GM19328 (cell line): ENCODE measurements around the gene COL28A1.

Experiments used
- ATAC-seq: cut with Tn5 transposase; IDR thresholded peaks from one replicate; pipeline ENCODE4 v1.9.1; 2021; ENCODE audit warnings: mild to moderate bottlenecking, moderate library complexity; ENCODE audit not compliant: unreplicated experiment

The COL28A1 gene

GRCh38 chr7:7535691-7536090 lies at the start of gene COL28A1:
TSS of gene COL28A1 (minus strand) at chr7:7535873. CDS start at chr7:7532875, 2,998 bp downstream.
- ATAC-seq: no peak

- ATAC-seq: no peak
Measured at GRCh38 chr7:7584653-7585052, 49.0 kb upstream of the COL28A1 start.

- ATAC-seq: no peak
Measured at GRCh38 chr7:7583731-7584130, 48.1 kb upstream of the COL28A1 start.

GRCh38 chr7:7582596-7582995 lies 46.9 kb upstream of the COL28A1 start:
- no peak for ATAC-seq

- ATAC-seq: no peak
Measured at GRCh38 chr7:7581531-7582179, 46.0 kb upstream of the COL28A1 start.

- ATAC-seq: no peak
Measured at GRCh38 chr7:7579638-7580037, 44.0 kb upstream of the COL28A1 start.

- ATAC-seq: peak; percentile 54
Measured at GRCh38 chr7:7577888-7578287, 42.2 kb upstream of the COL28A1 start.

- no peak for ATAC-seq
Measured at GRCh38 chr7:7576344-7576743, 40.7 kb upstream of the COL28A1 start.

- ATAC-seq: no peak
Measured at GRCh38 chr7:7573701-7574100, 38.0 kb upstream of the COL28A1 start.

- ATAC-seq: no peak
Measured at GRCh38 chr7:7570584-7570983, 34.9 kb upstream of the COL28A1 start.

- ATAC-seq: no peak
Measured at GRCh38 chr7:7569615-7570014, 33.9 kb upstream of the COL28A1 start.

- ATAC-seq: peak; percentile 32
Measured at GRCh38 chr7:7569081-7569527, 33.4 kb upstream of the COL28A1 start.

- ATAC-seq: no peak
Measured at GRCh38 chr7:7568553-7568952, 32.9 kb upstream of the COL28A1 start.

- ATAC-seq: no peak
Measured at GRCh38 chr7:7567898-7568531, 32.3 kb upstream of the COL28A1 start.

- ATAC-seq: peak; percentile 75
Measured at GRCh38 chr7:7566651-7567611, 31.3 kb upstream of the COL28A1 start, which contains the start of gene MIOS. TSS of gene MIOS (plus strand) at chr7:7566884. CDS start at chr7:7572476, 5,592 bp downstream.

GRCh38 chr7:7565746-7566650 lies 30.3 kb upstream of the COL28A1 start:
- peak; percentile 15 for ATAC-seq

GRCh38 chr7:7565018-7565680 lies 29.5 kb upstream of the COL28A1 start:
- ATAC-seq: no peak

- no peak for ATAC-seq
Measured at GRCh38 chr7:7564323-7564780, 28.7 kb upstream of the COL28A1 start.

- no peak for ATAC-seq
Measured at GRCh38 chr7:7563813-7564212, 28.1 kb upstream of the COL28A1 start.

GRCh38 chr7:7563269-7563668 lies 27.6 kb upstream of the COL28A1 start:
- ATAC-seq: no peak
